Endothelial cell of umbilical vein (primary cell): ENCODE results near the gene MON1A. TPM values are rescaled to one million over a fixed set of nuclear protein-coding genes. Genes with fewer than 3 reads are reported as not detected.
"Not testable (repeated sequence)": the region's sequence is repeated elsewhere in the genome, so short reads cannot be mapped to it uniquely, and the experiment has no call there.

ENCODE experiments used
- BruUV-seq: library from RNA; stranded (reverse); fragments of 400-500 nt; replicated peaks from 2 replicates; lab custom pipeline; 2021; lab: Mats Ljungman, UMichigan
- CTCF ChIA-PET: fragments of 300-600, 350-600 bp; sonication (Branson Sonifier 250); formaldehyde crosslinking; loops from one replicate; lab custom pipeline; 2021; ENCODE audit warnings: antibody characterized with exemption, inconsistent platforms; lab: Charles Lee
- POLR2A ChIA-PET: fragments of 300-600, 350-600 bp; sonication (Branson Sonifier 250); formaldehyde crosslinking; loops from one replicate; lab custom pipeline; 2021; ENCODE audit warnings: antibody characterized with exemption, inconsistent platforms; lab: Charles Lee
- DNase-seq: peaks from one replicate; pipeline ENCODE4 v3.0.0-alpha.2; 2011; ENCODE audit warnings: low read depth, low spot score
- FAIRE-seq: peaks from 2 replicates; lab custom pipeline; 2011; peaks lifted over from hg19 to GRCh38; lab: Jason Lieb, UNC
- H2AFZ ChIP-seq: 2 replicates; pipeline ENCODE4 v1.6.0; 2012; ENCODE audit warnings: low read depth, low read length, control low read depth, inconsistent platforms
- H3K27ac ChIP-seq: 2 replicates; pipeline ENCODE4 v1.5.1; 2011; ENCODE audit warnings: low read depth, mild to moderate bottlenecking, control low read depth, low read length, moderate library complexity; ENCODE audit not compliant: insufficient read depth
- H3K27me3 ChIP-seq, 2 experiments: 2 replicates each; pipeline versions ENCODE4 v1.6.0 to v1.6.1; 2011; ENCODE audit warnings: low read length in 2 of 2, mixed read lengths in 1 of 2; ENCODE audit not compliant: control insufficient read depth in 2 of 2, insufficient read depth in 2 of 2
- H3K36me3 ChIP-seq, 2 experiments: 2 replicates in 1 of 2; 3 replicates in 1 of 2; pipeline ENCODE4 v1.5.1; 2011; ENCODE audit warnings: low read length in 2 of 2, mild to moderate bottlenecking in 1 of 2, moderate library complexity in 1 of 2; ENCODE audit not compliant: control insufficient read depth in 2 of 2, insufficient read depth in 2 of 2; ENCODE audit errors: extremely low read depth in 1 of 2
- H3K4me1 ChIP-seq: 3 replicates; pipeline ENCODE4 v1.5.1; 2011; ENCODE audit warnings: mild to moderate bottlenecking, low read length; ENCODE audit not compliant: control insufficient read depth, insufficient read depth; ENCODE audit errors: extremely low read depth
- H3K4me2 ChIP-seq: 2 replicates; pipeline ENCODE4 v1.6.1; 2011; ENCODE audit warnings: low read length, control low read depth, mixed read lengths; ENCODE audit not compliant: insufficient read depth
- H3K4me3 ChIP-seq, 3 experiments: fragments of 200-600 bp in 1 of 3; sonication (generic), shearing (Covaris generic) in 1 of 3; replicated peaks in 1 of 3; 2 replicates each; pipeline ENCODE4 v1.5.1; 2011 to 2016; ENCODE audit warnings: control low read depth in 3 of 3, low read length in 3 of 3, mild to moderate bottlenecking in 2 of 3, inconsistent platforms in 1 of 3, low read depth in 1 of 3, moderate library complexity in 1 of 3; ENCODE audit not compliant: insufficient read depth in 1 of 3
- H3K79me2 ChIP-seq: 2 replicates; pipeline ENCODE4 v1.6.0; 2012; ENCODE audit warnings: low read length, inconsistent platforms; ENCODE audit not compliant: control insufficient read depth, insufficient read depth
- H3K9ac ChIP-seq: replicated peaks from 2 replicates; pipeline ENCODE3; 2011; ENCODE audit warnings: low read length, control low read depth; ENCODE audit not compliant: insufficient read depth; ENCODE audit errors: extremely low read depth
- H3K9me1 ChIP-seq: replicated peaks from 3 replicates; pipeline ENCODE4 v1.6.0; 2011; ENCODE audit warnings: mild to moderate bottlenecking, low read length; ENCODE audit not compliant: control insufficient read depth, insufficient read depth; ENCODE audit errors: extremely low read depth
- H3K9me3 ChIP-seq: replicated peaks from 2 replicates; pipeline ENCODE4 v1.5.1; 2012; ENCODE audit warnings: low read length, inconsistent platforms; ENCODE audit not compliant: control insufficient read depth, insufficient read depth
- H4K20me1 ChIP-seq: replicated peaks from 2 replicates; pipeline ENCODE3; 2011; ENCODE audit warnings: mild to moderate bottlenecking, low read length; ENCODE audit not compliant: control insufficient read depth, insufficient read depth; ENCODE audit errors: extremely low read depth
- EZH2 ChIP-seq: IDR thresholded peaks from 2 replicates; pipeline ENCODE4 v1.6.1; 2012; ENCODE audit warnings: borderline replicate concordance, low read depth, mild to moderate bottlenecking, moderate library complexity, low read length, inconsistent platforms; ENCODE audit not compliant: severe bottlenecking
- FOS ChIP-seq: IDR thresholded peaks from 2 replicates; pipeline ENCODE4 v1.6.1; 2011; ENCODE audit warnings: mild to moderate bottlenecking, low read length, moderate library complexity, borderline replicate concordance; ENCODE audit not compliant: insufficient read depth
- GATA2 ChIP-seq: IDR thresholded peaks from 2 replicates; pipeline ENCODE4 v1.7.0; 2011; ENCODE audit warnings: low read depth, mild to moderate bottlenecking, moderate library complexity, mixed read lengths, low read length; ENCODE audit not compliant: insufficient read length, insufficient read depth
- JUN ChIP-seq: IDR thresholded peaks from 2 replicates; pipeline ENCODE4 v1.6.1; 2011; ENCODE audit warnings: borderline replicate concordance, low read depth; ENCODE audit not compliant: insufficient read length, insufficient read depth
- MAX ChIP-seq: IDR thresholded peaks from 2 replicates; pipeline ENCODE4 v1.6.1; 2011; ENCODE audit not compliant: insufficient read depth, insufficient read length
- MYC ChIP-seq: IDR thresholded peaks from one replicate; pipeline ENCODE4 v1.6.1; 2011; ENCODE audit warnings: mild to moderate bottlenecking, low read depth, low read length
- POLR2A ChIP-seq: IDR thresholded peaks from 2 replicates; pipeline ENCODE4 v1.6.1; 2012; ENCODE audit warnings: low read depth, mild to moderate bottlenecking, control low read depth, low read length
- POLR2AphosphoS5 ChIP-seq: IDR thresholded peaks from 2 replicates; pipeline ENCODE4 v1.6.1; 2012; ENCODE audit warnings: low read depth, mild to moderate bottlenecking, control low read depth, low read length, moderate library complexity; ENCODE audit not compliant: insufficient read depth
- dilution Hi-C: fragments of 300-500 bp; cut with MboI; formaldehyde crosslinking; loops from one replicate; pipeline ENCODE4 v1.15.0; 2019; ENCODE audit warnings: low sequenced_read_pairs; ENCODE audit not compliant: extremely low pct_ligation_motif_present
- intact Hi-C: fragments of 100-400 bp; cut with micrococcal nuclease; formaldehyde crosslinking; loops from one replicate; pipeline ENCODE4 v1.10.0; 2022
- polyA plus RNA-seq, 4 experiments: library from polyadenylated mRNA; depleted of rRNA in 3 of 4; stranded (reverse) in 3 of 4; unstranded in 1 of 4; fragments of >200 nt; gene quantifications; 2 replicates each; pipeline versions ENCODE4 v1.2.1 to v1.2.3, GENCODE V29; 2011 to 2012; ENCODE audit warnings: missing spikeins in 1 of 4
- total RNA-seq: library from RNA; stranded (reverse); gene quantifications from 2 replicates; pipeline ENCODE4 v1.2.3, GENCODE V29; 2021
- TF ChIP-seq, protein P1 (sequence below), 2 donors: IDR thresholded peaks; 1 replicate in 1 of 2; 2 replicates in 1 of 2; pipeline ENCODE4 v1.5.1; 2011; ENCODE audit warnings: low read length in 2 of 2, mild to moderate bottlenecking in 2 of 2, moderate library complexity in 2 of 2, control low read depth in 1 of 2, inconsistent platforms in 1 of 2, low read depth in 1 of 2; ENCODE audit not compliant: insufficient read depth in 1 of 2; ENCODE audit errors: extremely low read depth in 1 of 2

The MON1A gene
- total and polyA plus RNA-seq, 2 donors (not counting 3 experiments of a cell fraction or from before 2014, with no cell fraction given): 17.5 to 31.1 TPM

DNA sequence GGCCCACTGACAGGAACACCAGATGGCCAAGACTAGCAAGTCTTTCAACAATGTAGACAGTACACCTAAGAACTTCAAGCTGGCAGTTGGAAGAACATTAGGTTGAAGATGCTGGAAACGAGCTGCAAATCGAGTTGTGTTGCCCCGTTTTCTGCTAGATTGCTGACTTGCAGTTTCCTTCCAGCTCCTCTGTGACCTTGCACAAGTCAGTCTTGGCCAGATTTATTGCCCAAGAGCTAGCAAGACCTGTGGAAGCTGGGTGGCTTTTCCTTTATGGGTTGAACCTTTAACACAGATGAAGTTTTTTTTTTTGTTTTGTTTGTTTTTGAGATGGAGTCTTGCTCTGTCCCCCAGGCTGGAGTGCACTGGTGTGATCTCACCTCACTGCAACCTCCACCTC, 7.5 kb upstream of the MON1A start:
- Histone ChIP-seq H3K27me3 (no peaks in the 10 kb centered on the region), H3K9ac (no peak overlapping the region), H2AFZ (no peak overlapping the region), H3K4me2 (no peak overlapping the region), H3K27ac (no peak overlapping the region), H3K4me1 (peaks cover 5% of the 10 kb centered on the region), H3K79me2 (peaks cover 17% of the 10 kb centered on the region), H3K36me3 (no peaks in the 10 kb centered on the region), H3K9me3 (no peaks in the 10 kb centered on the region), H4K20me1 (no peaks in the 10 kb centered on the region), H3K9me1 (no peaks in the 10 kb centered on the region), H3K4me3 (no peak overlapping the region)
- TF ChIP-seq MAX: no peak
- no peak for TF ChIP-seq POLR2AphosphoS5
- no peak for TF ChIP-seq FOS
- TF ChIP-seq, protein P1, sequence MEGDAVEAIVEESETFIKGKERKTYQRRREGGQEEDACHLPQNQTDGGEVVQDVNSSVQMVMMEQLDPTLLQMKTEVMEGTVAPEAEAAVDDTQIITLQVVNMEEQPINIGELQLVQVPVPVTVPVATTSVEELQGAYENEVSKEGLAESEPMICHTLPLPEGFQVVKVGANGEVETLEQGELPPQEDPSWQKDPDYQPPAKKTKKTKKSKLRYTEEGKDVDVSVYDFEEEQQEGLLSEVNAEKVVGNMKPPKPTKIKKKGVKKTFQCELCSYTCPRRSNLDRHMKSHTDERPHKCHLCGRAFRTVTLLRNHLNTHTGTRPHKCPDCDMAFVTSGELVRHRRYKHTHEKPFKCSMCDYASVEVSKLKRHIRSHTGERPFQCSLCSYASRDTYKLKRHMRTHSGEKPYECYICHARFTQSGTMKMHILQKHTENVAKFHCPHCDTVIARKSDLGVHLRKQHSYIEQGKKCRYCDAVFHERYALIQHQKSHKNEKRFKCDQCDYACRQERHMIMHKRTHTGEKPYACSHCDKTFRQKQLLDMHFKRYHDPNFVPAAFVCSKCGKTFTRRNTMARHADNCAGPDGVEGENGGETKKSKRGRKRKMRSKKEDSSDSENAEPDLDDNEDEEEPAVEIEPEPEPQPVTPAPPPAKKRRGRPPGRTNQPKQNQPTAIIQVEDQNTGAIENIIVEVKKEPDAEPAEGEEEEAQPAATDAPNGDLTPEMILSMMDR (IDR thresholded peaks at IDR 0.05; ENCODE audit: extremely low read depth in 1 of 2, insufficient read depth in 1 of 2, low read depth in 1 of 2, low read length in 2 of 2): no peak
- no peak for TF ChIP-seq GATA2
- no peak for TF ChIP-seq EZH2
- TF ChIP-seq MYC: no peak
- TF ChIP-seq JUN: no peak
- TF ChIP-seq POLR2A: no peak
- intact Hi-C loops: no loop called here
- no TSS peak for BruUV-seq
- FAIRE-seq (no peak), DNase-seq (no peak)
- CTCF ChIA-PET: interaction anchor here (1.3 kb wide), 1 partner anchor 236 kb away, joined by 3 read pairs; no protein-coding TSS in a partner anchor
- POLR2A ChIA-PET: no interaction called here
- dilution Hi-C loops: no loop called here

- H2AFZ ChIP-seq, H3K36me3 ChIP-seq, H3K27me3 ChIP-seq, H3K4me1 ChIP-seq, DNase-seq, H3K79me2 ChIP-seq, H4K20me1 ChIP-seq, CTCF ChIA-PET, intact Hi-C loops, H3K4me2 ChIP-seq, H3K27ac ChIP-seq, BruUV-seq, H3K9ac ChIP-seq, H3K4me3 ChIP-seq, H3K9me3 ChIP-seq, FAIRE-seq, POLR2A ChIA-PET, dilution Hi-C loops, H3K9me1 ChIP-seq: not testable (repeated sequence)
These were observed 2.7 kb upstream of the MON1A start for GRCh38 chr3:49932281-49932680.
